A549 (cell line): ENCODE results near the gene ANKFN1.

Experiments used
- CTCF ChIP-seq: fragments of >200 bp; sonication (Bioruptor Twin); formaldehyde crosslinking; IDR thresholded peaks from 3 replicates; pipeline ENCODE4 v1.5.1; 2016
- ESRRA ChIP-seq: fragments of 150-350 bp; IDR thresholded peaks from 2 replicates; pipeline ENCODE4 v1.6.1; 2014; ENCODE audit warnings: mild to moderate bottlenecking, low read length, borderline replicate concordance
- NFE2L2 ChIP-seq: fragments of 150-350 bp; conservative IDR thresholded peaks from 2 replicates; pipeline ENCODE4 v1.6.1; 2014; ENCODE audit warnings: low read length
- POLR2A ChIP-seq: IDR thresholded peaks from 2 replicates; pipeline ENCODE4 v1.6.1; 2012; ENCODE audit warnings: mild to moderate bottlenecking, low read length
- RAD21 ChIP-seq, 2 experiments: fragments of >200 bp in 1 of 2; sonication (Bioruptor Twin) in 1 of 2; formaldehyde crosslinking in 1 of 2; IDR thresholded peaks in 1 of 2; conservative IDR thresholded peaks in 1 of 2; 2 replicates in 1 of 2; 3 replicates in 1 of 2; pipeline ENCODE4 v1.6.1; 2012 to 2018; ENCODE audit warnings: inconsistent platforms in 1 of 2

GRCh38 chr17:56350592-56350991 is 197.3 kb downstream of the ANKFN1 start:
- TF ChIP-seq POLR2A = no peak
- TF ChIP-seq CTCF = no peak
- TF ChIP-seq RAD21 (conservative IDR thresholded peaks at IDR 0.05 in 1 of 2, IDR thresholded peaks at IDR 0.05 in 1 of 2) = no peak
- no peak for TF ChIP-seq NFE2L2
- TF ChIP-seq ESRRA = no peak
